GM10248 (cell line): ENCODE results near the gene UNCX.

Experiments
- CTCF ChIA-PET: fragments of 300-600 bp; sonication (Branson Sonifier 250); formaldehyde crosslinking; extraction: SDS; loops from one replicate; lab custom pipeline; 2021; ENCODE audit warnings: antibody characterized with exemption; lab: Yijun Ruan, JAX
- POLR2A ChIA-PET: fragments of 350-650 bp; sonication (Branson Sonifier 250); formaldehyde crosslinking; extraction: SDS; loops from one replicate; lab custom pipeline; 2020; ENCODE audit warnings: antibody characterized with exemption; lab: Yijun Ruan, JAX
- DNase-seq: peaks from one replicate; pipeline ENCODE4 v3.0.0; 2012; ENCODE audit errors: extremely low spot score
- CTCF ChIP-seq: IDR thresholded peaks from 2 replicates; pipeline ENCODE4 v1.5.1; 2012; ENCODE audit warnings: mild to moderate bottlenecking, low read depth; ENCODE audit errors: extremely low read depth, missing control alignments, control extremely low read depth

UNCX gene

GRCh38 chr7:1232623-1233332 is at the start of gene UNCX:
UNCX (plus strand) TSS chr7:1232872; CDS start chr7:1233018, 146 bp downstream.
- DNase-seq: no peak
- ChIA-PET CTCF (no interaction called here), POLR2A (no interaction called here)
- no peak for TF ChIP-seq CTCF

DNA sequence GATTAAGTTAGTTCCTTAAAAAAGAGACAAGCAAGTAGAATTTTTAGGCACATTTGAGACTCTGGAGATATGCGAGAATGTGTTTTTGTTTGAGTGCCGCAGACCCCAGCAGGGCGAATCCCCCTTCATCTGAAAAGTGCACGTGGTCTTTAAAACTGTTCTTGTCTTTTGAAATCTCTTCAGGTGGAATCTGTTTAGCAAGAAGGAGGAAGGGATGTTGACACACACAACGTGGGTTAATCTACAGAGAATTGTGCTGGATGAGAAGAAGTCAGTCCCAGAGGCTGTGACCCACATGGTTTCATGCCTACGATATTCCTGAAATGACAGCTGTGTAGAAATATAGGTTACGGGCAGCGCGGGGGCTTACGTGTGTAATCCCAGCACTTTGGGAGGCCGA is 45.5 kb upstream of the UNCX start:
- ChIA-PET POLR2A (no interaction called here), CTCF (interaction anchor here (1.4 to 3.2 kb wide), 3 partner anchors 11 to 194 kb away, joined by 3 to 13 read pairs (median 5); no protein-coding TSS in a partner anchor)
- DNase-seq: no peak
- TF ChIP-seq CTCF: no peak

- ChIA-PET POLR2A (no interaction called here), CTCF (interaction anchor here (1.3 to 1.9 kb wide), 2 partner anchors 12 to 14 kb away, joined by 4 to 5 read pairs; no protein-coding TSS in a partner anchor)
- no peak for DNase-seq
- no peak for TF ChIP-seq CTCF
Observed at GRCh38 chr7:1188720-1189294, 43.9 kb upstream of the UNCX start.

GRCh38 chr7:1189986-1190772 is 42.5 kb upstream of the UNCX start:
- POLR2A ChIA-PET: no interaction called here

DNA sequence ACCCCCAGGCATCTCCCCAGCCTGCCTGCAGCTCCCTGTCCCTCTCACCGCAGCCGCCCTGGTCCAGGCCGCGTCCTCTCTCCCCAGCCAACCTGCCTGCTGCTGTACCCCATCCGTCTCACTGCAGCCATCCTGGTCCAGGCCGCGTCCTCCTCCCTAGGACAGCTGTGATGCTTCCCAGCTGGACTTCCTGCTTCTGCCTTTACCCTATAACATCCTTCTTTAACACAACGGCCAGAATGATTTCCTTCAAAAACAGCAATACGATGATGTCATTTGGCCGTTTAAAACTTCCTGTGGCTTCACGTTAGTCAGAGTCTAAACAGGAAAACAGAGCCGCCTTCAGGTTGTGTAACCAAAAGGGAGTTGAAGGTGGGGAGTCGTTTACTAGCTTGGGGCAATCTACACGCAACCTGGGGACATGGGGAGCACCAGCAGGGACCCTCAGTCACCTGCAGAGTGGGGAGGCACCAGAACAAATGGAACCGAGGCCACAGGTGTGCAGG is 40.4 kb upstream of the UNCX start:
- no peak for TF ChIP-seq CTCF
- ChIA-PET CTCF (interaction anchor here (1.2 to 2.4 kb wide), 5 partner anchors 9 to 241 kb away, joined by 4 to 11 read pairs (median 5); no protein-coding TSS in a partner anchor), POLR2A (no interaction called here)
- DNase-seq: no peak

More at GRCh38 chr7:1189986-1190772, 42.5 kb upstream of the UNCX start:
- no peak for DNase-seq
- no peak for TF ChIP-seq CTCF
- CTCF ChIA-PET: interaction anchor here (1.9 kb wide), 1 partner anchor 15 kb away, joined by 4 read pairs; no protein-coding TSS in a partner anchor
